H9 (cell line): ENCODE data around the gene APOL5. TPM values are rescaled to one million over a fixed set of nuclear protein-coding genes. Genes with fewer than 3 reads are reported as not detected.

ENCODE experiments used
- DNase-seq: peaks from one replicate; pipeline ENCODE4 v3.0.0-alpha.2; 2017
- H2AFZ ChIP-seq: one replicate; pipeline ENCODE4 v1.6.1; 2013; ENCODE audit warnings: mild to moderate bottlenecking, low read length, control low read depth, moderate library complexity
- H2AK5ac ChIP-seq: 2 replicates; pipeline ENCODE4 v1.6.1; 2013; ENCODE audit warnings: low read length, control low read depth, mixed read lengths; ENCODE audit not compliant: insufficient read length
- H2BK120ac ChIP-seq: one replicate; pipeline ENCODE4 v1.6.1; 2013; ENCODE audit warnings: low read depth, mild to moderate bottlenecking, low read length, control low read depth, inconsistent platforms; ENCODE audit not compliant: poor library complexity, severe bottlenecking
- H2BK12ac ChIP-seq: 2 replicates; pipeline ENCODE4 v1.6.1; 2013; ENCODE audit warnings: low read length, control low read depth, mixed read lengths, low read depth; ENCODE audit not compliant: insufficient read length
- H2BK15ac ChIP-seq: 2 replicates; pipeline ENCODE4 v1.6.1; 2013; ENCODE audit warnings: low read depth, low read length, control low read depth
- H2BK20ac ChIP-seq: one replicate; pipeline ENCODE4 v1.6.1; 2013; ENCODE audit warnings: low read depth, mild to moderate bottlenecking, low read length, control low read depth, inconsistent platforms; ENCODE audit not compliant: poor library complexity, severe bottlenecking
- H2BK5ac ChIP-seq: 2 replicates; pipeline ENCODE4 v1.6.1; 2013; ENCODE audit warnings: low read length, control low read depth, mixed read lengths; ENCODE audit not compliant: insufficient read length
- H3K14ac ChIP-seq: 2 replicates; pipeline ENCODE4 v1.6.1; 2013; ENCODE audit warnings: low read length, control low read depth; ENCODE audit not compliant: insufficient read depth
- H3K18ac ChIP-seq: 2 replicates; pipeline ENCODE4 v1.6.1; 2013; ENCODE audit warnings: low read depth, mild to moderate bottlenecking, mixed read lengths, low read length, control low read depth; ENCODE audit not compliant: insufficient read length
- H3K23ac ChIP-seq: 2 replicates; pipeline ENCODE4 v1.6.1; 2013; ENCODE audit warnings: low read length, control low read depth, mixed read lengths, low read depth; ENCODE audit not compliant: insufficient read length
- H3K23me2 ChIP-seq: 2 replicates; pipeline ENCODE4 v1.6.1; 2013; ENCODE audit warnings: low read depth, mild to moderate bottlenecking, mixed read lengths, low read length, control low read depth; ENCODE audit not compliant: insufficient read length, poor library complexity, severe bottlenecking
- H3K27ac ChIP-seq: 2 replicates; pipeline ENCODE4 v1.5.1; 2013; ENCODE audit warnings: low read length, control low read depth, mixed read lengths, low read depth; ENCODE audit not compliant: insufficient read length
- H3K27me3 ChIP-seq: 2 replicates; pipeline ENCODE4 v1.6.1; 2013; ENCODE audit warnings: low read length, control low read depth, inconsistent platforms; ENCODE audit not compliant: insufficient read depth
- H3K4ac ChIP-seq: 2 replicates; pipeline ENCODE4 v1.6.1; 2013; ENCODE audit warnings: low read depth, mild to moderate bottlenecking, control low read depth, inconsistent platforms, low read length, moderate library complexity
- H3K4me1 ChIP-seq: 2 replicates; pipeline ENCODE4 v1.6.1; 2013; ENCODE audit warnings: low read length, control low read depth, inconsistent platforms; ENCODE audit not compliant: insufficient read depth
- H3K4me2 ChIP-seq: 2 replicates; pipeline ENCODE4 v1.6.1; 2013; ENCODE audit warnings: low read length, control low read depth, mixed read lengths; ENCODE audit not compliant: insufficient read length, insufficient read depth
- H3K56ac ChIP-seq: 2 replicates; pipeline ENCODE4 v1.6.1; 2013; ENCODE audit warnings: low read depth, mild to moderate bottlenecking, mixed read lengths, low read length, control low read depth; ENCODE audit not compliant: insufficient read length
- H3K79me1 ChIP-seq: 2 replicates; pipeline ENCODE4 v1.6.1; 2013; ENCODE audit warnings: low read depth, mild to moderate bottlenecking, moderate library complexity, low read length, control low read depth, inconsistent platforms; ENCODE audit not compliant: insufficient read depth, poor library complexity, severe bottlenecking
- H3K79me2 ChIP-seq: 2 replicates; pipeline ENCODE4 v1.6.1; 2013; ENCODE audit warnings: low read length, control low read depth, inconsistent platforms; ENCODE audit not compliant: insufficient read depth
- H3K9ac ChIP-seq: 2 replicates; pipeline ENCODE4 v1.6.1; 2013; ENCODE audit warnings: low read length, control low read depth, mixed read lengths; ENCODE audit not compliant: insufficient read length; ENCODE audit errors: extremely low read depth
- H3K9me3 ChIP-seq: one replicate; pipeline ENCODE4 v1.6.1; 2013; ENCODE audit warnings: low read depth, low read length, inconsistent platforms; ENCODE audit not compliant: control insufficient read depth
- H3T11ph ChIP-seq: one replicate; pipeline ENCODE4 v1.6.1; 2013; ENCODE audit warnings: mild to moderate bottlenecking, low read length, control low read depth, inconsistent platforms
- H4K20me1 ChIP-seq: one replicate; pipeline ENCODE4 v1.6.1; 2013; ENCODE audit not compliant: control insufficient read depth, insufficient read length, insufficient read depth
- H4K5ac ChIP-seq: 2 replicates; pipeline ENCODE4 v1.6.1; 2013; ENCODE audit warnings: low read depth, mild to moderate bottlenecking, mixed read lengths, low read length, control low read depth; ENCODE audit not compliant: insufficient read length
- H4K8ac ChIP-seq: replicated peaks from 2 replicates; pipeline ENCODE4 v1.6.1; 2013; ENCODE audit warnings: low read length, control low read depth, mixed read lengths, low read depth; ENCODE audit not compliant: insufficient read length
- H4K91ac ChIP-seq: 2 replicates; pipeline ENCODE4 v1.6.1; 2013; ENCODE audit warnings: low read depth, mild to moderate bottlenecking, moderate library complexity, mixed read lengths, low read length, control low read depth; ENCODE audit not compliant: insufficient read length
- H3K27ac Mint-ChIP-seq, 3 experiments: 2 replicates in 2 of 3; 3 replicates in 1 of 3; pipeline ENCODE4 v1.8.0; 2020 to 2021; ENCODE audit warnings: mixed read lengths in 3 of 3, mild to moderate bottlenecking in 1 of 3, moderate library complexity in 1 of 3
- H3K27me3 Mint-ChIP-seq: 2 replicates; pipeline ENCODE4 v1.8.0; 2021; ENCODE audit warnings: low read depth, mild to moderate bottlenecking, moderate library complexity, mixed read lengths
- H3K36me3 Mint-ChIP-seq, 3 experiments: 2 replicates in 2 of 3; 3 replicates in 1 of 3; pipeline ENCODE4 v1.8.0; 2020 to 2021; ENCODE audit warnings: low read depth in 3 of 3, mixed read lengths in 3 of 3; ENCODE audit not compliant: insufficient read depth in 1 of 3
- H3K4me1 Mint-ChIP-seq, 2 experiments: 2 replicates each; pipeline ENCODE4 v1.8.0; 2020; ENCODE audit warnings: mixed read lengths in 2 of 2
- H3K4me3 Mint-ChIP-seq, 2 experiments: 2 replicates in 1 of 2; 3 replicates in 1 of 2; pipeline ENCODE4 v1.8.0; 2020 to 2021; ENCODE audit warnings: mild to moderate bottlenecking in 2 of 2, mixed read lengths in 2 of 2, moderate library complexity in 1 of 2
- H3K9me3 Mint-ChIP-seq, 2 experiments: 2 replicates in 1 of 2; 3 replicates in 1 of 2; pipeline ENCODE4 v1.8.0; 2020; ENCODE audit warnings: mild to moderate bottlenecking in 2 of 2, mixed read lengths in 2 of 2, moderate library complexity in 1 of 2
- whole genome bisulfite sequencing: extraction: QIAGEN DNeasy Blood & Tissue Kit; methylation state at CpG from one replicate; pipeline ENCODE4 v1.1.7; 2013; ENCODE audit warnings: missing lambda C conversion rate, low lambda C conversion rate, mixed read lengths; ENCODE audit not compliant: insufficient read length; ENCODE audit errors: extremely low coverage; 5-methylcytosine and 5-hydroxymethylcytosine counted together
- total RNA-seq: library from RNA; stranded (reverse); gene quantifications from 2 replicates; pipeline ENCODE4 v1.2.1, GENCODE V29; 2021
- TF ChIP-seq, protein P1 (sequence below): fragments of 200-600 bp; sonication (generic); conservative IDR thresholded peaks from 3 replicates; pipeline ENCODE4 v1.8.0; 2021; ENCODE audit warnings: antibody characterized with exemption, mild to moderate bottlenecking

APOL5 gene
- total RNA-seq, 1 experiment from 2014 or later: not detected

DNA sequence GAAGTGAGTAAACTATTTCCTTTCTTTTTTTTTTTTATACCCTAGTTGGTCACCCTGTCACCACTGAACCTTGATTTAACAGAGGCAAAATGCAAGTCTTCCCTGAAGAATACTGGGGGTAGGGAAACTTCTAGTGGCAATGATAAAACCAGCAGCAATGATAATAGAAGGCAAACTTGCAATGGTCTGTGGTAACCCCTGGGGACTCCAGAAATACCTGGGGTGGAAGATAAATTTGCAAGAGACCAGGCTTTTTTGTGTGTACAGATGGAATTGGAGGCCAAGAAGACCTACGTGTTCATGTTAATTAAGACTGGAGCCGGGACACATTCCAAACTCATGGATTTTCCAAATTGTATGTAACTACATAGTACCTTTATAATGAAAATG lies 11.6 kb downstream of the APOL5 start:
- Histone ChIP-seq H3K27me3 (no peaks in the 10 kb centered on the region), H3K4ac (no peak overlapping the region), H3T11ph (no peak overlapping the region), H4K91ac (no peak overlapping the region), H2BK20ac (no peak overlapping the region), H2BK15ac (no peak overlapping the region), H2AFZ (no peak overlapping the region), H3K23ac (no peak overlapping the region), H3K27ac (no peak overlapping the region), H4K20me1 (no peaks in the 10 kb centered on the region), H2AK5ac (no peak overlapping the region), H3K4me1 (no peaks in the 10 kb centered on the region), H3K9me3 (no peaks in the 10 kb centered on the region), H3K14ac (no peak overlapping the region), H2BK5ac (no peak overlapping the region), H3K56ac (no peak overlapping the region), H3K79me1 (no peaks in the 10 kb centered on the region), H3K18ac (no peak overlapping the region), H4K5ac (no peak overlapping the region), H3K9ac (no peak overlapping the region), H2BK12ac (no peak overlapping the region), H3K23me2 (no peaks in the 10 kb centered on the region), H4K8ac (no peak overlapping the region), H3K4me2 (no peak overlapping the region), H3K79me2 (no peaks in the 10 kb centered on the region), H2BK120ac (no peak overlapping the region)
- H3K9me3 Mint-ChIP-seq: no peaks in the 10 kb centered on the region
- WGBS: no CpG with 5 or more reads among the region's 2 CpGs
- no peak overlapping the region for H3K27ac Mint-ChIP-seq
- H3K36me3 Mint-ChIP-seq: no peaks in the 10 kb centered on the region; a peak in 1 of 7 replicates
- TF ChIP-seq, protein P1, sequence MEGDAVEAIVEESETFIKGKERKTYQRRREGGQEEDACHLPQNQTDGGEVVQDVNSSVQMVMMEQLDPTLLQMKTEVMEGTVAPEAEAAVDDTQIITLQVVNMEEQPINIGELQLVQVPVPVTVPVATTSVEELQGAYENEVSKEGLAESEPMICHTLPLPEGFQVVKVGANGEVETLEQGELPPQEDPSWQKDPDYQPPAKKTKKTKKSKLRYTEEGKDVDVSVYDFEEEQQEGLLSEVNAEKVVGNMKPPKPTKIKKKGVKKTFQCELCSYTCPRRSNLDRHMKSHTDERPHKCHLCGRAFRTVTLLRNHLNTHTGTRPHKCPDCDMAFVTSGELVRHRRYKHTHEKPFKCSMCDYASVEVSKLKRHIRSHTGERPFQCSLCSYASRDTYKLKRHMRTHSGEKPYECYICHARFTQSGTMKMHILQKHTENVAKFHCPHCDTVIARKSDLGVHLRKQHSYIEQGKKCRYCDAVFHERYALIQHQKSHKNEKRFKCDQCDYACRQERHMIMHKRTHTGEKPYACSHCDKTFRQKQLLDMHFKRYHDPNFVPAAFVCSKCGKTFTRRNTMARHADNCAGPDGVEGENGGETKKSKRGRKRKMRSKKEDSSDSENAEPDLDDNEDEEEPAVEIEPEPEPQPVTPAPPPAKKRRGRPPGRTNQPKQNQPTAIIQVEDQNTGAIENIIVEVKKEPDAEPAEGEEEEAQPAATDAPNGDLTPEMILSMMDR: no peak
- H3K4me1 Mint-ChIP-seq: peaks cover 0 to 10% of the 10 kb centered on the region in 2 experiments; a peak in 2 of 4 replicates
- H3K4me3 Mint-ChIP-seq: no peak overlapping the region
- H3K27me3 Mint-ChIP-seq: peaks cover 7% of the 10 kb centered on the region
- DNase-seq: no peak
